GM21367 (cell line): ENCODE measurements around the gene SCNN1B.
"Not testable (repeated sequence)": the region's sequence is repeated elsewhere in the genome, so short reads cannot be mapped to it uniquely, and the experiment has no call there.

Experiments
- ATAC-seq: cut with Tn5 transposase; IDR thresholded peaks from one replicate; pipeline ENCODE4 v1.9.1; 2021; ENCODE audit not compliant: unreplicated experiment

Gene SCNN1B

GRCh38 chr16:23288209-23288608 lies 13.9 kb upstream of the SCNN1B start:
- no peak for ATAC-seq

GRCh38 chr16:23288726-23289512 lies 13.2 kb upstream of the SCNN1B start:
- no peak for ATAC-seq

DNA sequence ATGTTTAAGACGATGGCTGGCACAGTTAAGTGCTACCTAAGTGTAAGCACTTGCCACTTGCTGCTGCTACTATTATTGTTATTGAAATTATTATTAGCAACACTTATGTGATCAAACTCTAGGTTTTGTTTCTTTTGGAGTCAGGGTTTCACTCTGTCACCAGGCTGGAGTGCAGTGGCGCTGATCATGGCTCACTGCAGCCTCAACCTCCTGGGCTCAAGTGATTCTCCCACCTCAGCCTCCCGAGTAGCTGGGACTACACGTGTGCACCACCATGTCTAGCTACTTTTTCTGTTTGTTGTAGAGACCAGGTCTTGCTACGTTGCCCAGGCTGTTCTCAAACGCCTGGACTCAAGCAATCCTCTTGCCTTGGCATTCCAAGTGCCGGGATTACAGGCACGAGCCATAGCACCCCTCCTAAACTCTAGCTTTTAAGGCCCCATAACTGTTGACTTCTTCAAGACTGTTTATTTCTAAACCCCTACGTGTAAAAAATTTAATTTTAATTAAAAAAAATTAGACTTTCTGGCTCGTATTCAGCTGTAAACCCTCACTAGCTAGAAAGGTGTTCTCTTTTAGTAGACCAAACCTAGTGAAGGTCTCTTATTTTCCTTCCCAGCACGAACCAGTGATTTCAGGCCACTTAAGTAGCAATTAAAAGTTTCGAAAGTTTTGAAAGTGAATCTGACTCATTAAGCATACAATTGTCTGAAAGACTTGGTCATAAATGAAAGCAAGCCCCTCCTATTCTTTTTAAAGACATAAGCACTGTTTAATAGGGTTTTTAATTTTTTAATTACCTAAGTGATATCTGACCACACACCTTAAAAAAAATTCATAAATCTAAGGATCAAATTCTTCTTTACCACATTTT lies 11.7 kb upstream of the SCNN1B start:
- ATAC-seq, result no peak

DNA sequence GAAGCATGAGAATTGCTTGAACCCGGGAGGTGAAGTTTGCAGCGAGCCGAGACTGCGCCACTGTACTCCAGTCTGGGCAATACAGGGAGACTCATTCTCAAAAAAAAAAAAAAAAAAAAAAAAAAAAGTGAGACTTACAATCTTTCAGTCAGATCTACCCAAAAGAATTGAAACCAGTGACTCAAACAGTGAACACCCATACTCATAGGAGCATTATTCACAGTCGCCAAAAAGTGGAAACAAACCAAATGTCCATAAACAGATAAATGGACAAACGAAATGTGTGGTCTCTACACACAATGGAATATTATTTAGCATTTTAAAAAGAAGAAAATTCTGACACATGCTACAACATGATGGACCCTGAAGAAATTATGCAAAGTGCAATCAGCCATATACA lies 9.1 kb upstream of the SCNN1B start:
- no peak for ATAC-seq

GRCh38 chr16:23294260-23294659 lies 7.8 kb upstream of the SCNN1B start:
- no peak for ATAC-seq

- ATAC-seq, result no peak
Observed at GRCh38 chr16:23296994-23297393, 5.1 kb upstream of the SCNN1B start.

DNA sequence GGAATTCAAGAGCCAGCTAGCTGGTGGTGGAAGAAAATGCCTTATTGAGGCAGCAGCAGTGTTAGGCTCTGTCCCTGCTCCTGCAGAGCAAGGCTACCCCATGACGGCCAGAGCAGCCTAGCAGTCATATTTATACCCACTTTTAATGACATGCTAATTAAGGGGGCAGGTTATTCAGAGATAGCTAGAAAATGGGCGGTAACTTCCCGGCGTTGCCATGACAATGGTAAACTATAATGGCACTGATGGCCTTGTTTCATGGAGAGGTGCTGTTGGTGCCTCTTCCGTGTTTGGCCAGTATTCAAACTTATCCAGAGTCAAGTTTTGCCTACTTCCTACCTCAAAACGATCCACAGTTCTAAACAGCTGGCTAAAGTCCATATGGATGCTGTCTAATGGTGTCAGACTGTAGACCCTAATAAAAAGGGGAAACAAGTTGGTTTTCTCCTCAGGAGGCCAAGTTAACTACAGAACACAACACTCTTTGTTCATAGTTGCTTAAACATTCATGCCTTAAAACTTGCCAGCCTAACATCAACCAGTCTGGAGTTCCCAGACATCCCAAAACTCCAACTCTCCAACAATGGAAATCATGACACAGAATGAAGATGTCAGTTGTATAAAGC lies 3.7 kb upstream of the SCNN1B start:
- ATAC-seq, result no peak

- not testable (repeated sequence) for ATAC-seq
Observed at GRCh38 chr16:23299815-23300214, 2.3 kb upstream of the SCNN1B start.

GRCh38 chr16:23301251-23302044 lies 654 bp upstream of the SCNN1B start:
- ATAC-seq, result no peak

DNA sequence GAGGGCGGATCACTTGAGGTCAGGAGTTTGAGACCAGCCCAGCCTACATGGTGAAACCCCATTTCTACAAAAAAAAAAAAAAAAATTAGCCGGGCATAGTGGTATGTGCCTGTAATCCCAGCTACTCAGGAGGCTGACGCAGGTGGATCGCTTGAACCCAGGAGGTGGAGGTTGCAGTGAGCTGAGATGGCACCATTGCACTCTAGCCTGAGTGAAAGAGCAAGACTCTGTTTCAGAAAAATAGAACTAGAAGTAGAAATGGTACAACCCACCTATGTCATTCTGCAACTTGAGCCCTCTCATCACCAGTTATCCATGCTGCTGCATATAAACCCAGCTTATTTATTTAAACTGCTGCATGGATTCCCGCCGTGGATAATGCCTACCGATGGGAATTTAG lies 1.6 kb downstream of the SCNN1B start:
- no peak for ATAC-seq

DNA sequence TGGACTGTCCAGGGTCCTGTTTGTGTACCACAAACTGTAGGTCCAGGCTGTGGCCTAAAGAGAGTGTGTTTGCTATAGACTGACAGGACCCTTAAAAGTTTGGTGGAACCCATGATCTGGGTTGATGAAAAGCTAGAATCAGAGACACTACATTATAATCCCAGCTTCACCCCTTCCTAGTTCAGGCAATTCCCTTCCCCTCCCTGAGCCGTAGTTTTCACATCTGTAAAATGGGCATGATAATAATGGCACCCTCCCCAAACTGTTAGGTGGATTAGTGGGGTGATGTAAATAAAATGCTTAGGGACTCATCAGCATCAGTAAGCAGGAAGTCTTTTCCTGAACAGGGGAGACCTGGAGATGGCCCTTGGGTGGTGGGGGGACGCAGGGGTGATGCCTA lies 2.5 kb downstream of the SCNN1B start:
- no peak for ATAC-seq

DNA sequence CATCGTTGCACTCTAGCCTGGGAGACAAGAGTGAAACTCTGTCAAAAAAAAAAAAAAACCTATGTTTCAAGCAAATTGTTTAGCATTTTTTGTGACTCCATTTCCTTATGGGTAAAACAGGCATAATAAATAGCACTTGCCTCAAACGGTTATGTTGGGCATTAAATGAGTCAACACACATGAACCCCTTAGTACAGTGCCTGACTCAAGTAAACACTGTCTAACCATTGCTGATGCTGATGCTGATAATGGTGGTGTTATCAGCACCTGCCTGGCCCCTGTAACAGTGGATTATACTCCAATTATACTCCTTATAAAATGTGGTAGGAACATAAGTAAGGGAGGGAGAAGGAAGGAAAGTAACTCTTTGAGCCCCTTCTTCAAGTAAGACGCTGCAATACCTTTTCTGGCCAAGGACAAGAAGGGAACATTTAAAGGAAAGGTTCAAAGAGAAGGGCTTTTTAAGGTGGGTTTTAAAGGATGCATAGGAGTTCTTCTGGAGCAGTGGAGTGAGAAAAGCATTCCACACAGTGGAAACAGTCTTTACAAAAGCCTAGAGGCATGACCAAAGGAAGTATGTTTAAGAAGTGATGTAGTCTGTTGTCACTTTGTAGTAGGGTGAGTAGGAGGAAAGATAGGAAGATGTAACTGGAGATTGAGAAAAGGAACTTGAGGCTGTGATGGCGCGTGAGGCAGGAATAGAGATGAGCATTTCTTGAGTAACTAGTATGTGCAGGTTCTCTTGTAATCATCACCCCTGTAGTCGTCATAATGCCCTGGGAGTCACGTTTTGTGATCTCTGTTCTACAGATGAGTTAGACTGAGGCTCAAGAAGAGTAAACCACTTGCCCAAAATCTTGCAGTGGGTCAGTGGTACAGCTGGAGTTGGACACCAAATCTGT lies 4.3 kb downstream of the SCNN1B start:
- ATAC-seq, result no peak

- ATAC-seq, result no peak
Observed at GRCh38 chr16:23310217-23310616, 8.1 kb downstream of the SCNN1B start.

DNA sequence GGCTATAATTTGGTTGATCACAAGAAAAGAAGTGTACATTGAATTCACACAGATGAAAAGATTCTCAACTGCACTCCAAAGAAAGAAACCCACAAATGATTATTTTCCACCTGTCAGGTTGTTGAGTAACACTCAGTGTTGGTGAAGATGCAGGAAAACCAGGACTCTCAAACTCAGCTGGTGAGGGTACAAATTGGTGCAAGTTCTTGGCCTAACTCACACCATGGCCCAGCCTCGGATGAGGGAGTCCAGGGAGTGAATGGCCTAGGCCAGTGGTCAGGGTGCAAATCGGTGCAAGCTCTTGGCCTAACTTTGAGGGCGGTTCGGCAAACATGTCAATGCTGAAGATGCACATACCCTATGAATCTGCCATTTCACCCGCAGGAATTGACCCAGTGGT lies 8.6 kb downstream of the SCNN1B start:
- ATAC-seq, result no peak

DNA sequence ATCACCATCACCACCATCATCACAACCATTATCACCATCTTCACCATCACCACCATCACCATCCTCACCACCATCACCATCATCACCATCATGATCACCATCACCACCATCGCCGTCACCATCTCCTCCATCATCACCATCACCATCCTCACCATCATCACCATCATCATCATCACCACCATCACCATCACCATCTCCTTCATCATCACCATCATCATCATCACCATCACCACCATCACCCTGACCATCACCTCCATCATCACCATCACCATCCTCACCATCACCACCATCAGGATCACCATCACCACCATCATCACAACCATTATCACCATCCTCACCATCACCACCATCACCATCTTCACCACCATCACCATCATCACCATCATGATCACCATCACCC lies 14.1 kb downstream of the SCNN1B start:
- ATAC-seq, result no peak

DNA sequence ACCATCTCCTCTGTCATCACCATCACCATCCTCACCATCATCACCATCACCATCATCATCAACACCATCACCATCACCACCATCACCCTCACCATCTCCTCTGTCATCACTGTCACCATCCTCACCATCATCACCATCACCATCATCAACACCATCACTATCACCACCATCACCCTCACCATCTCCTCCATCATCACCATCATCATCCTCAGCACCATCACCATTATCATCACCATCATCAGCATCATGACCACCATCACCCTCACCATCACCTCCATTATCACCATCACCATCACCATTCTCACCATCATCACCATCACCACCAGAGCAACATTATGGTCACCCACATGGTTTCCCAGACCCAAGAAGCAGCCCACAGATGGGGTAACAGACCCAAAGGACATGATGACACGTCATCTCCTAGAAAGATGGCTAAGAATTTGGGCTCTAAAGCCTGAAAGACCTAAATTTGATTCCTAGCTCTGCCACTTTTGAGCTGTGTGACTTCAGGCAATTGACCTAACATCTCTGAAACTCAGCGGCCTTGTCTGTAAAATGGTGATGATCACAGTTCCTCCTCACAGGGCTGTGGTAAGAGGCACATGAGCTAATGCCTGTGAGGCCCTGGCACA lies 14.6 kb downstream of the SCNN1B start:
- no peak for ATAC-seq

- no peak for ATAC-seq
Observed at GRCh38 chr16:23317266-23317661, 15.2 kb downstream of the SCNN1B start.

GRCh38 chr16:23317751-23318150 lies 15.6 kb downstream of the SCNN1B start:
- no peak for ATAC-seq

DNA sequence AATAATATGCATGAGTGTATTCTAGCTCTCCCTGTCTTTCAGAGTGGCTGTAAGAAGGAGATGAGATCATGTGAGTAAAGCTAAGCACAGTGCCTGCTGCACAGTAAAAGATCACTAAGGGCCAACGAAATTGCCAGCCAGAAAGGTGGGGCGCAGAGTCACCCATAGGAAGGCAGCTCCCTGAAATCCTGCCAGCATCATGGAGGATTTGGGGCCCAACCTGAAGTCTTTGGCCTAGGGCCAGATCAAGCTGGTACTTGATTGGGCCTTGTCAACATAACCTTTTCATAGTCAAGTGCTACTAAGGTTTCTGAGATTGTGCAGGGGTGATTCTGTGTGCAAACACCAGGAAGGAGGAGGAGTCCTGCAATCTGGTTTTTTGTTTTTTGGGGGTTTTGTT lies 16.5 kb downstream of the SCNN1B start:
- ATAC-seq, result no peak
